Uterus (tissue), 4 donors: ENCODE results near the gene SIVA1. TPM values are rescaled to one million over a fixed set of nuclear protein-coding genes. Genes with fewer than 3 reads are reported as not detected.

Source experiments
- DNase-seq, 2 donors: peaks; one replicate each; pipeline ENCODE4 v3.0.0-alpha.2; 2019 to 2020
- H3K27ac ChIP-seq, 2 donors: fragments of 200-600 bp; sonication (generic); 1 replicate in 1 of 2; 2 replicates in 1 of 2; pipeline ENCODE4 v1.5.1; 2016 to 2018
- H3K27me3 ChIP-seq, 2 donors: fragments of 200-600 bp; sonication (generic); one replicate each; pipeline ENCODE4 v1.5.1; 2018 to 2019; ENCODE audit warnings: control low read depth in 1 of 2
- H3K36me3 ChIP-seq, 2 donors: fragments of 200-600 bp; sonication (generic); one replicate each; pipeline ENCODE4 v1.5.1; 2019; ENCODE audit warnings: control low read depth in 1 of 2
- H3K4me1 ChIP-seq, 2 donors: fragments of 200-600 bp; sonication (generic); one replicate each; pipeline ENCODE4 v1.5.1; 2018 to 2019; ENCODE audit warnings: control low read depth in 1 of 2
- H3K4me3 ChIP-seq, 2 donors: fragments of 200-600 bp; sonication (generic); 1 replicate in 1 of 2; 2 replicates in 1 of 2; pipeline ENCODE4 v1.5.1; 2018 to 2019; ENCODE audit warnings: mild to moderate bottlenecking in 1 of 2
- H3K9me3 ChIP-seq, 2 donors: fragments of 200-600 bp; sonication (generic); one replicate each; pipeline ENCODE4 v1.5.1; 2019; ENCODE audit warnings: control low read depth in 1 of 2
- CTCF ChIP-seq, 4 experiments: fragments of 200-600 bp in 2 of 4; fragments of 450-650 bp in 2 of 4; sonication (generic) in 2 of 4; IDR thresholded peaks; one replicate each; pipeline ENCODE4 v1.5.1; 2016 to 2019; ENCODE audit warnings: antibody characterized with exemption in 4 of 4, mild to moderate bottlenecking in 2 of 4, moderate library complexity in 1 of 4
- POLR2A ChIP-seq, 2 donors: fragments of 450-650 bp; IDR thresholded peaks; one replicate each; pipeline ENCODE4 v1.6.1; 2016; ENCODE audit warnings: antibody characterized with exemption in 2 of 2, mild to moderate bottlenecking in 1 of 2, moderate library complexity in 1 of 2
- intact Hi-C: fragments of 100-400 bp; cut with DNase I; formaldehyde crosslinking; loops from one replicate; pipeline ENCODE4 v1.15.1; 2023; ENCODE audit warnings: low total_unique reads
- total RNA-seq, 4 donors: library from RNA; depleted of rRNA in 3 of 4; stranded (reverse); fragments of >200 nt in 3 of 4; gene quantifications; one replicate each; pipeline versions ENCODE4 v1.1.0 to v1.2.4, GENCODE V29; 2014 to 2023
- donor health status: DM: yes; HTN: yes; CAD: no.

The SIVA1 gene
- total RNA-seq, 4 donors from 2014 or later: 79.4 to 366 (median 239) TPM

- Histone ChIP-seq H3K4me1 (no peaks in the 10 kb centered on the region), H3K9me3 (no peaks in the 10 kb centered on the region), H3K4me3 (no peak overlapping the region), H3K27ac (no peak overlapping the region), H3K36me3 (no peaks in the 10 kb centered on the region), H3K27me3 (no peaks in the 10 kb centered on the region)
- TF ChIP-seq CTCF (IDR thresholded peaks at IDR 0.05) (no peak), POLR2A (IDR thresholded peaks at IDR 0.05) (no peak)
- no peak for DNase-seq
- intact Hi-C loops: no loop called here
Observed at GRCh38 chr14:104808456-104808855, 55.5 kb downstream of the SIVA1 start.

Other genes starting within 250 kb of the SIVA1 start
- gene C14orf180, start 173.4 kb upstream of the SIVA1 start, total RNA-seq: 1 to 10 TPM in 1 of 4 donors, under 1 TPM in 2, not detected in 1; 0.21 to 2.1 (median 0.26) TPM
- gene TMEM179, start 148.4 kb upstream of the SIVA1 start, total RNA-seq: 1 to 10 TPM in 1 of 4 donors, not detected in 3; 2.3 TPM
- 10 to 100 TPM; 13.5 to 79.4 (median 44.6) TPM for gene INF2, start 63.5 kb upstream of the SIVA1 start, total RNA-seq
- 10 to 100 TPM in 1 of 4 donors, 1 to 10 TPM in 1, not detected in 2; 7.0 to 11.7 TPM for gene ADSS1, start 28.9 kb upstream of the SIVA1 start, total RNA-seq
- 100 to 1,000 TPM in 2 of 4 donors, 10 to 100 TPM in 2; 42.9 to 121 (median 101) TPM for gene AKT1, start 42.6 kb downstream of the SIVA1 start, total RNA-seq
- gene ZBTB42, start 48.0 kb downstream of the SIVA1 start, total RNA-seq: 1 to 10 TPM in 3 of 4 donors, under 1 TPM in 1; under 0.01 to 8.4 (median 3.9) TPM
- gene CEP170B, start 112.1 kb downstream of the SIVA1 start, total RNA-seq: 10 to 100 TPM in 1 of 4 donors, 1 to 10 TPM in 3; 1.2 to 28.8 (median 8.3) TPM
- gene PLD4, start 171.7 kb downstream of the SIVA1 start, total RNA-seq: 10 to 100 TPM in 1 of 4 donors, 1 to 10 TPM in 1, not detected in 2; 1.3 to 10.9 TPM
- 100 to 1,000 TPM in 1 of 4 donors, 10 to 100 TPM in 3; 44.9 to 175 (median 71.7) TPM for gene AHNAK2, start 225.2 kb downstream of the SIVA1 start, total RNA-seq
- gene CLBA1, start 232.6 kb downstream of the SIVA1 start, total RNA-seq: 10 to 100 TPM in 2 of 4 donors, 1 to 10 TPM in 1, not detected in 1; 1.3 to 11.1 (median 10.1) TPM